Activated naive CD4-positive, alpha-beta T cell treated with anti-CD3 and anti-CD28 coated beads, Interleukin-2, amount 50 U/mL, for 24 hours (primary cell): Measurements from ENCODE around the gene GPS2.

ENCODE experiments used
- H3K27ac Mint-ChIP-seq: one replicate; pipeline ENCODE4 v1.8.0; 2021; ENCODE audit warnings: mild to moderate bottlenecking, mixed read lengths
- H3K27me3 Mint-ChIP-seq: one replicate; pipeline ENCODE4 v1.8.0; 2021; ENCODE audit warnings: mixed read lengths
- H3K36me3 Mint-ChIP-seq: one replicate; pipeline ENCODE4 v1.8.0; 2021; ENCODE audit warnings: mixed read lengths
- H3K4me1 Mint-ChIP-seq: one replicate; pipeline ENCODE4 v1.8.0; 2021; ENCODE audit warnings: mixed read lengths
- H3K4me3 Mint-ChIP-seq: one replicate; pipeline ENCODE4 v1.8.0; 2021; ENCODE audit warnings: mild to moderate bottlenecking, mixed read lengths
- H3K9me3 Mint-ChIP-seq: one replicate; pipeline ENCODE4 v1.8.0; 2021; ENCODE audit warnings: mixed read lengths

GPS2 gene

GRCh38 chr17:7279448-7279847 is 35.7 kb downstream of the GPS2 start:
- H3K36me3 Mint-ChIP-seq, result no peaks in the 10 kb centered on the region
- peaks cover 9% of the 10 kb centered on the region for H3K27me3 Mint-ChIP-seq
- H3K27ac Mint-ChIP-seq, result no peak overlapping the region
- H3K4me1 Mint-ChIP-seq, result peaks cover 11% of the 10 kb centered on the region
- no peak overlapping the region for H3K4me3 Mint-ChIP-seq
- H3K9me3 Mint-ChIP-seq, result no peaks in the 10 kb centered on the region

GRCh38 chr17:7266784-7267183 is 48.4 kb downstream of the GPS2 start:
- Mint-ChIP-seq H3K27ac (no peak overlapping the region), H3K27me3 (peaks cover 2% of the 10 kb centered on the region), H3K36me3 (no peaks in the 10 kb centered on the region), H3K4me3 (no peak overlapping the region), H3K9me3 (no peaks in the 10 kb centered on the region), H3K4me1 (peaks cover 22% of the 10 kb centered on the region)

- Mint-ChIP-seq H3K4me3 (peak overlapping the region; percentile 82), H3K9me3 (no peaks in the 10 kb centered on the region), H3K4me1 (peaks cover 24% of the 10 kb centered on the region), H3K27me3 (peaks cover 2% of the 10 kb centered on the region), H3K36me3 (peaks cover 4% of the 10 kb centered on the region), H3K27ac (peak overlapping the region; percentile 47)
Measured at GRCh38 chr17:7263801-7264078, 51.4 kb downstream of the GPS2 start.

- Mint-ChIP-seq H3K27ac (peak overlapping the region; percentile 59), H3K9me3 (no peaks in the 10 kb centered on the region), H3K4me1 (peaks cover 24% of the 10 kb centered on the region), H3K36me3 (peaks cover 4% of the 10 kb centered on the region), H3K4me3 (peak overlapping the region; percentile 82), H3K27me3 (peaks cover 2% of the 10 kb centered on the region)
Measured at GRCh38 chr17:7262935-7263800, 52.0 kb downstream of the GPS2 start.
